ENCODE data around the gene KANSL1. TPM values are rescaled to one million over a fixed set of nuclear protein-coding genes. Genes with fewer than 3 reads are reported as not detected.

The KANSL1 gene
- total and polyA plus RNA-seq, 12 donors, result 23.2 to 81.2 (median 58.0) TPM

DNA sequence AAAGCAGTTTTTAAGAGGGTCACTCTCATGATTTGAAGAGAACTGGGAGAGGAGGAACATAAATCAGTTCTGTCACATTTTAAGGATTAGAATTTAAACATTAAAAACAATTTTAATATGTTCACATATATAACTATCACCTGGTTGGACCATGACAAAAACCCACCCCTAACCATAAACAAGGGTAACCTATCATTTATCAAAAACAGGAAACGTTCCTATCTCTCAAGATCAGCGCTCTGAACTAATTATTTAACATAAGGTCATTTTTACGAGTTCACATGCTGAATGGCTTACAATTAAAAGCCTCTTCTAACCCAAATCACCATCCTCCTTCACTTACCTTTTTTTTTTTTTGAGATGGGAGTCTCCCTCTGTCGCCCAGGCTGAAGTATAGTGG, 45.0 kb downstream of the KANSL1 start:
- H3K4me1 ChIP-seq (replicated peaks in 1 of 2), result peaks cover 8 to 80% of the 10 kb centered on the region in 2 donors
- no peak overlapping the region for H3K27ac ChIP-seq
- intact Hi-C loops (cut with DNase I), result no loop called here

DNA sequence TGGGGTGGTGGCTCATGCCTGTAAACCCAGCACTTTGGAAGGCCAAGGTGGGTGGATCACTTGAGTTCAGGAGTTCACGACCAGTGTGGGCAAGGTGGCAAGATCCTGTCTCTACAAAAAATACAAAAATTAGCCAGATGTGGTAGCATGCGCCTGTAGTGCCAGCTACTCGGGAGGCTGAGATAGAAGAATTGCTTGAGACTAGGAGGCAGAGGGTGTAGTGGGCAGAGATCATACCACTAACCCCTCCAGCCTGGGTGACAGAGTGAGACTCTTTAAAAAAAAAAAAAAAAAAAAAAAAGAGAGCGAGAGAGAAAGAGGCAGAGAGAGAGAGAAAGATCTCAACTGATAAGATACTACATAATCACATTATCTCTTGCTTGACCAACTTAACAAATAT, 45.9 kb downstream of the KANSL1 start:
- Histone ChIP-seq H3K27me3 (no peaks in the 10 kb centered on the region), H3K4me1 (replicated peaks in 1 of 2) (peaks cover 14 to 78% of the 10 kb centered on the region in 2 donors)

More for the DNA sequence above, 45.0 kb downstream of the KANSL1 start:
- Histone ChIP-seq H3K9me3 (replicated peaks in 1 of 3) (no peaks in the 10 kb centered on the region), H3K4me3 (no peak overlapping the region), H3K36me3 (replicated peaks in 1 of 2) (no peaks in the 10 kb centered on the region), H3K27me3 (no peaks in the 10 kb centered on the region)
- no peak for DNase-seq
- TF ChIP-seq POLR2A (IDR thresholded peaks at IDR 0.05), result no peak
- TF ChIP-seq, protein P1, sequence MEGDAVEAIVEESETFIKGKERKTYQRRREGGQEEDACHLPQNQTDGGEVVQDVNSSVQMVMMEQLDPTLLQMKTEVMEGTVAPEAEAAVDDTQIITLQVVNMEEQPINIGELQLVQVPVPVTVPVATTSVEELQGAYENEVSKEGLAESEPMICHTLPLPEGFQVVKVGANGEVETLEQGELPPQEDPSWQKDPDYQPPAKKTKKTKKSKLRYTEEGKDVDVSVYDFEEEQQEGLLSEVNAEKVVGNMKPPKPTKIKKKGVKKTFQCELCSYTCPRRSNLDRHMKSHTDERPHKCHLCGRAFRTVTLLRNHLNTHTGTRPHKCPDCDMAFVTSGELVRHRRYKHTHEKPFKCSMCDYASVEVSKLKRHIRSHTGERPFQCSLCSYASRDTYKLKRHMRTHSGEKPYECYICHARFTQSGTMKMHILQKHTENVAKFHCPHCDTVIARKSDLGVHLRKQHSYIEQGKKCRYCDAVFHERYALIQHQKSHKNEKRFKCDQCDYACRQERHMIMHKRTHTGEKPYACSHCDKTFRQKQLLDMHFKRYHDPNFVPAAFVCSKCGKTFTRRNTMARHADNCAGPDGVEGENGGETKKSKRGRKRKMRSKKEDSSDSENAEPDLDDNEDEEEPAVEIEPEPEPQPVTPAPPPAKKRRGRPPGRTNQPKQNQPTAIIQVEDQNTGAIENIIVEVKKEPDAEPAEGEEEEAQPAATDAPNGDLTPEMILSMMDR (IDR thresholded peaks at IDR 0.05), result no peak
- 65 to 72% (median 68%) methylated on average over 4 of the region's 4 CpGs for WGBS, 4 donors

DNA sequence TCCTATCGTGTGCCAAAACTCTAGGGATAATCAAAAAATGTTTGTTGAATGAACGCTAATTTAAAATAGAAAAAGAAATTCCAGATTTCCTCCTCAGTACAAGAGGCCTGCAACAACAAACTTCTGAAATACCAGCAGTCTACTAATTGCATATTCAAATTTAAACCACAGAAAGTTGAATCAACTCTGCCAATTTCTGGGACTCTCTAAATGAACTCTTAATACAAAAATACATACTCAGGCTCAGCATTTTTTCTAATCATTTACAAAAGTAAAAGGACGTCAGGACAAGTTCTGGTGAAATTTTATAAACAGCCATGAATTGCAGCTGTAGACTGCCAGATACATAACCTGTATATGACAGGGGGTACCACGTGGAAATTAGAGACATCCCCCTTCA, 49.0 kb downstream of the KANSL1 start:
- peaks cover 35 to 84% of the 10 kb centered on the region in 2 donors for H3K4me1 ChIP-seq (replicated peaks in 1 of 2)
- H3K36me3 ChIP-seq (replicated peaks in 1 of 2), result no peaks in the 10 kb centered on the region
- intact Hi-C loops (cut with DNase I), result no loop called here
- H3K9me3 ChIP-seq (replicated peaks in 1 of 3), result no peaks in the 10 kb centered on the region
- no peak overlapping the region for H3K4me3 ChIP-seq
- TF ChIP-seq, protein P1 (IDR thresholded peaks at IDR 0.05), result no peak
- TF ChIP-seq POLR2A (IDR thresholded peaks at IDR 0.05), result no peak
- WGBS, 4 donors, result 58 to 63% (median 60%) methylated on average over 4 of the region's 4 CpGs
- peak overlapping the region in 1 of 5 donors; percentile 3 for H3K27ac ChIP-seq
- DNase-seq, result no peak
- no peaks in the 10 kb centered on the region for H3K27me3 ChIP-seq

More for the DNA sequence above, 45.9 kb downstream of the KANSL1 start:
- no peak for DNase-seq
- Histone ChIP-seq H3K9me3 (replicated peaks in 1 of 3) (no peaks in the 10 kb centered on the region), H3K36me3 (replicated peaks in 1 of 2) (no peaks in the 10 kb centered on the region), H3K27ac (peak overlapping the region in 2 of 5 donors; percentile 19 to 43), H3K4me3 (no peak overlapping the region)
- intact Hi-C loops (cut with DNase I), result no loop called here
- 62 to 84% (median 68%) methylated on average over 3 to 4 of the region's 4 CpGs for WGBS, 4 donors
- no peak for TF ChIP-seq POLR2A (IDR thresholded peaks at IDR 0.05)
- TF ChIP-seq, protein P1 (IDR thresholded peaks at IDR 0.05), result no peak

DNA sequence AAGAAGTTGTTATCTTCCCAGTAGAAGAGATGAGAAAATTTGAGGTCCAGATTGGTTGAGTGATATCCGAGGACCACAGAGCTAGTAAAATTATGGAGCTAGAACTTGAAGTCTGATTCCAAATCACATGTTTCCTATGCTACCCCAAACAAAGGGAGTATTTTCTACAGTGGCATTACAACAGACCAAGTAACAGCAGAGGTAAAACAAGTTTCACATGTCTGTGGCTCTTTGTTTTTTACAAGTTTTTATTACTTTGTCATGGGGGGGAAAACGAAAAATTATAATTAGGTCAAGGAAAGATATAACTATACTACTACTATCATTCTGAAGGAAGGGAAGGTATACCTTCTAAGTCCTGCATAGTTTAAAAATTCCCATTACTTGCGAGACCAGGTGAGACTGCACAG, 49.4 kb downstream of the KANSL1 start:
- H3K9me3 ChIP-seq (replicated peaks in 1 of 3), result no peaks in the 10 kb centered on the region
- H3K36me3 ChIP-seq (replicated peaks in 1 of 2), result no peaks in the 10 kb centered on the region
- peaks cover 36 to 88% of the 10 kb centered on the region in 2 donors for H3K4me1 ChIP-seq (replicated peaks in 1 of 2)
- intact Hi-C loops (cut with DNase I), result no loop called here
- DNase-seq, result no peak
- no peak overlapping the region for H3K4me3 ChIP-seq
- no peak for TF ChIP-seq POLR2A (IDR thresholded peaks at IDR 0.05)
- TF ChIP-seq, protein P1 (IDR thresholded peaks at IDR 0.05), result no peak
- H3K27me3 ChIP-seq, result no peaks in the 10 kb centered on the region
- 61 to 67% (median 65%) methylated on average over 3 of the region's 3 CpGs for WGBS, 4 donors
- peak overlapping the region in 1 of 5 donors; percentile 3 for H3K27ac ChIP-seq
